Measurements from ENCODE around the gene C14orf180.

The C14orf180 gene

DNA sequence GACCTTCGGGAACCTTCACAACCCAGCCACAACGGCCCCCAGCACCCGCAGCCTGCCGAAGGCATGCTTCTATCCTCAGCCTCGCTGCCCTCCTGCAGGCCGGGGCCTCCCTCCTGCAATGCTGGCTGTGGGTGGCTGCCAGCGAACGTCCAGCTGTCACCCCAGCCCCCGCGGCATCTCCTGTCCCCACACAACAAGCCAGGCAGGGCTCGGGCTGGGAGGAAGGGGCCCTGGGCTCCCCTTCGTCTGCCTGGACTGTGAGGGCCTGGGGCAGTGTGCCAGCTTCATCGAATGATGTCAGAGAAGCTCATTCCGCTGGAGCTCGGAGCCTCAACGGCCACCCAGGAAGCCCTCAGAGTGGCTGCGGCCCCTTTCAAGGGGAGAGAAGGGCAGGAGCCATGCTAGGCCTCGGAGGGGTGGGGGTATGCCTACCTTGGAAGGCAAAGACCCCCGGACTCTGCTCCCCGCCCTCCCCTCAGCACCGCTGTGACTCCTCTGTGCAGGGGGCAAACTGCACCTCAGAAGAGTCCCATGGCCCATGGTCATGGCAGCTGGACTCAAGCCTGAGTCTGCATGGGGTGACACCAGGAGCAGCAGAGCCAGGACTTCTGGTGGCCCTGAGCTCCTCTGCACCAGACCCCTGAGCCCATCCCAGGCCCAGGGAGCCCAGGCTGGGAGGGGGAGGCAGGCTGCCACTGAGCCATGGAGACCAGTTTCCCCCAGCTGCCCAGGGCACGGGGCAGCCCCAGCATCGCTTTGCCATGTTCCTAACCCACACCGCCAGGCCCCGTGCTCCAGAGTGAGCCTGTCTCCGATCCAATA is 24.7 kb upstream of the C14orf180 start:
- no peak overlapping the region for H3K4me3 ChIP-seq (replicated peaks in 1 of 2; ENCODE audit: low read depth in 2 of 2, low read length in 2 of 2)
- no peak for DNase-seq (ENCODE audit: low read depth in 2 of 2)
- TF ChIP-seq CTCF (IDR thresholded peaks at IDR 0.05; ENCODE audit: low read depth, low read length): no peak

- TF ChIP-seq CTCF (IDR thresholded peaks at IDR 0.05; ENCODE audit: low read depth, low read length): no peak
- no peak for DNase-seq (ENCODE audit: low read depth in 2 of 2)
- no peak overlapping the region for H3K4me3 ChIP-seq (replicated peaks in 1 of 2; ENCODE audit: low read depth in 2 of 2, low read length in 2 of 2)
Observed at GRCh38 chr14:104555430-104556255, 23.9 kb upstream of the C14orf180 start.

- no peak for TF ChIP-seq CTCF (IDR thresholded peaks at IDR 0.05; ENCODE audit: low read depth, low read length)
- H3K4me3 ChIP-seq (replicated peaks in 1 of 2; ENCODE audit: low read depth in 2 of 2, low read length in 2 of 2): no peak overlapping the region
- no peak for DNase-seq (ENCODE audit: low read depth in 2 of 2)
Observed at GRCh38 chr14:104556256-104557021, 23.1 kb upstream of the C14orf180 start.

DNA sequence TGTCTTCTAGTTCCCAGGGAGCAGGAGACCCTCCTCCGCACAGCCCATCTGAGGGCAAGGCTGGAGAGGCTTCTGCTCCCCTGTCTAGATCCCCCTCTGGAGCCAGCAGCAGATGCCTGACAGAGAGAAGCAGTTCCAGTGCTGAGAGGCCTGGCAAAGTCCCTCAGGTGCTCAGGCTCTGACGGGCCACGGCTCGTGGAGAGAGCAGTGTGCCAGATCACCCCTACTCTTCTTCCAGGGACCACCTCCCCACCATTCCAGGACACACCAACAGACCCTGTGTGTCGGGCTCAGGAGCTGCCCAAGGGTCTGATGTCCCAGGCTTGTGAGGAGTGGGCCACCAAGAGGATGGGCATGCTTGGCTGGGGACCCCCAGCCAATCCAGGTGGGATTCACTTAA is 22.5 kb upstream of the C14orf180 start:
- no peak for TF ChIP-seq CTCF (IDR thresholded peaks at IDR 0.05; ENCODE audit: low read depth, low read length)
- H3K4me3 ChIP-seq (replicated peaks in 1 of 2; ENCODE audit: low read depth in 2 of 2, low read length in 2 of 2): no peak overlapping the region
- DNase-seq (ENCODE audit: low read depth in 2 of 2): no peak

DNA sequence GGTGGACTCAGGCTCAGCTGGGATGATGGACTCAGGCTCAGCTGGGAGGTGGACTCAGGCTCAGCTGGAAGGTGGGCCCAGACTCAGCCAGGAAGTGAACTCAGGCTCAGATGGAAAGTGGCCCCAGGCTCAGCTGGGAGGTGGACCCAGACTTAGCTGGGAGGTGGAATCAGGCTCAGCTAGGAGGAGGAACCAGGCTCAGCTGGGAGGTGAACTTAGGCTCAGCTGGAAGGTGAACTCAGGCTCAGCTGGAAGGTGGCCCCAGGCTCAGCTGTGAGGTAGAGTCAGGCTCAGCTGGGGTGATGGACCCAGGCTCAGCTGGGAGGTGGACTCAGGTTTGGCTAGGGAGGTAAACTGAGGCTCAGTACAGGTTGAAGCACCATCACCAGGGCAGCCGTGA is 21.8 kb upstream of the C14orf180 start:
- DNase-seq (ENCODE audit: low read depth in 2 of 2): no peak
- no peak for TF ChIP-seq CTCF (IDR thresholded peaks at IDR 0.05; ENCODE audit: low read depth, low read length)
- H3K4me3 ChIP-seq (replicated peaks in 1 of 2; ENCODE audit: low read depth in 2 of 2, low read length in 2 of 2): no peak overlapping the region

- TF ChIP-seq CTCF (IDR thresholded peaks at IDR 0.05; ENCODE audit: low read depth, low read length): no peak
- no peak overlapping the region for H3K4me3 ChIP-seq (replicated peaks in 1 of 2; ENCODE audit: low read depth in 2 of 2, low read length in 2 of 2)
- no peak for DNase-seq (ENCODE audit: low read depth in 2 of 2)
Observed at GRCh38 chr14:104558231-104559027, 21.1 kb upstream of the C14orf180 start.

Measured in cardiac fibroblast (primary cell).